SK-N-SH treated with all-trans-retinoic acid at 6 μM for 48 hours (cell line): ENCODE data around the gene TNIK.

Experiments
- ARNTL ChIP-seq: fragments of 450-650 bp; formaldehyde crosslinking; IDR thresholded peaks from 2 replicates; pipeline ENCODE4 v1.5.0; 2020; ENCODE audit warnings: low read depth, mild to moderate bottlenecking, moderate library complexity, borderline replicate concordance
- ESRRG ChIP-seq: fragments of 250-450 bp; sonication (Bioruptor Pico); IDR thresholded peaks from 2 replicates; pipeline ENCODE4 v1.6.1; 2021; ENCODE audit warnings: mild to moderate bottlenecking
- GLIS3 ChIP-seq: fragments of 250-450 bp; sonication (Bioruptor Pico); IDR thresholded peaks from 2 replicates; pipeline ENCODE4 v1.5.0; 2020; ENCODE audit warnings: mild to moderate bottlenecking, moderate library complexity
- ISL1 ChIP-seq: fragments of 250-450 bp; sonication (Bioruptor Pico); IDR thresholded peaks from 2 replicates; pipeline ENCODE4 v2.1.2; 2022; ENCODE audit warnings: mild to moderate bottlenecking, moderate library complexity
- PPARA ChIP-seq: fragments of 250-450 bp; sonication (Bioruptor Pico); IDR thresholded peaks from 2 replicates; pipeline ENCODE4 v1.5.0; 2020; ENCODE audit warnings: mild to moderate bottlenecking, borderline replicate concordance
- TCF4 ChIP-seq: fragments of 250-450 bp; sonication (Bioruptor Pico); IDR thresholded peaks from 2 replicates; pipeline ENCODE4 v1.8.0; 2021; ENCODE audit warnings: mild to moderate bottlenecking, moderate library complexity, borderline replicate concordance
- ZFP30 ChIP-seq: fragments of 450-650 bp; formaldehyde crosslinking; IDR thresholded peaks from 2 replicates; pipeline ENCODE4 v1.5.0; 2022; ENCODE audit warnings: mild to moderate bottlenecking, moderate library complexity
- ZNF565 ChIP-seq: fragments of 450-650 bp; formaldehyde crosslinking; conservative IDR thresholded peaks from 2 replicates; pipeline ENCODE4 v1.5.0; 2020; ENCODE audit warnings: low read depth, mild to moderate bottlenecking, moderate library complexity
- ZNF8 ChIP-seq: fragments of 450-650 bp; formaldehyde crosslinking; IDR thresholded peaks from 2 replicates; pipeline ENCODE4 v1.5.0; 2020; ENCODE audit warnings: mild to moderate bottlenecking, moderate library complexity
- TF ChIP-seq, protein P1 (sequence below): fragments of 250-450 bp; sonication (Bioruptor Pico); IDR thresholded peaks from 2 replicates; pipeline ENCODE4 v1.5.1; 2020; ENCODE audit warnings: low read depth, mild to moderate bottlenecking, moderate library complexity
- TF ChIP-seq, protein P2 (sequence below): fragments of 250-450 bp; sonication (Bioruptor Pico); IDR thresholded peaks from 2 replicates; pipeline ENCODE4 v1.8.0; 2020; ENCODE audit warnings: mild to moderate bottlenecking, moderate library complexity, borderline replicate concordance

DNA sequence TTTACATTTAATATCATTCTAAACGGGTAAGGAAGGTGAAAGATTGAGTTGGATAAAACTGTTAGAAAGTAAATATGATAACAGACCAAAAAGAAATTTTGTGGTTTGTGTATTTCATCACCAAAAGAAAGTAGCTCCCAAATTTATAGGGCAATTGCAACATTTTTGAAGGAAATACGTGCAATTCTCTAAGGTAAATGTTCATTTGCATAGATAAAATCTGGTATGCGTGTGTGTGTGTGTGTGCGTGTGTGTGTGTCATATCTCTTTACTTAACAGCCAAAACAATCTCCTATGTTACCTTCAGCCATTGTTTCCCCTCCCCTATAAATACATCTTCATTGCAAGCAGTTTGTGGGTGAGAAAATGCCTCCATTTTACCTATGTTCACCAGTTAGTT is 208.4 kb downstream of the TNIK start:
- TF ChIP-seq ESRRG (CRISPR knock-in tag) (no peak), ZFP30 (CRISPR knock-in tag) (no peak), PPARA (CRISPR knock-in tag) (no peak), ZNF565 (CRISPR knock-in tag) (no peak), ARNTL (CRISPR knock-in tag) (no peak), ISL1 (CRISPR knock-in tag) (no peak), ZNF8 (CRISPR knock-in tag) (no peak), TCF4 (CRISPR knock-in tag) (no peak), GLIS3 (CRISPR knock-in tag) (no peak)
- TF ChIP-seq, protein P1, sequence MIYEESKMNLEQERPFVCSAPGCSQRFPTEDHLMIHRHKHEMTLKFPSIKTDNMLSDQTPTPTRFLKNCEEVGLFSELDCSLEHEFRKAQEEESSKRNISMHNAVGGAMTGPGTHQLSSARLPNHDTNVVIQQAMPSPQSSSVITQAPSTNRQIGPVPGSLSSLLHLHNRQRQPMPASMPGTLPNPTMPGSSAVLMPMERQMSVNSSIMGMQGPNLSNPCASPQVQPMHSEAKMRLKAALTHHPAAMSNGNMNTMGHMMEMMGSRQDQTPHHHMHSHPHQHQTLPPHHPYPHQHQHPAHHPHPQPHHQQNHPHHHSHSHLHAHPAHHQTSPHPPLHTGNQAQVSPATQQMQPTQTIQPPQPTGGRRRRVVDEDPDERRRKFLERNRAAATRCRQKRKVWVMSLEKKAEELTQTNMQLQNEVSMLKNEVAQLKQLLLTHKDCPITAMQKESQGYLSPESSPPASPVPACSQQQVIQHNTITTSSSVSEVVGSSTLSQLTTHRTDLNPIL (CRISPR knock-in tag): no peak
- TF ChIP-seq, protein P2, sequence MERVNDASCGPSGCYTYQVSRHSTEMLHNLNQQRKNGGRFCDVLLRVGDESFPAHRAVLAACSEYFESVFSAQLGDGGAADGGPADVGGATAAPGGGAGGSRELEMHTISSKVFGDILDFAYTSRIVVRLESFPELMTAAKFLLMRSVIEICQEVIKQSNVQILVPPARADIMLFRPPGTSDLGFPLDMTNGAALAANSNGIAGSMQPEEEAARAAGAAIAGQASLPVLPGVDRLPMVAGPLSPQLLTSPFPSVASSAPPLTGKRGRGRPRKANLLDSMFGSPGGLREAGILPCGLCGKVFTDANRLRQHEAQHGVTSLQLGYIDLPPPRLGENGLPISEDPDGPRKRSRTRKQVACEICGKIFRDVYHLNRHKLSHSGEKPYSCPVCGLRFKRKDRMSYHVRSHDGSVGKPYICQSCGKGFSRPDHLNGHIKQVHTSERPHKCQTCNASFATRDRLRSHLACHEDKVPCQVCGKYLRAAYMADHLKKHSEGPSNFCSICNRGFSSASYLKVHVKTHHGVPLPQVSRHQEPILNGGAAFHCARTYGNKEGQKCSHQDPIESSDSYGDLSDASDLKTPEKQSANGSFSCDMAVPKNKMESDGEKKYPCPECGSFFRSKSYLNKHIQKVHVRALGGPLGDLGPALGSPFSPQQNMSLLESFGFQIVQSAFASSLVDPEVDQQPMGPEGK (CRISPR knock-in tag): no peak
